GM21515 (cell line): ENCODE data around the gene PLXNB1.
A peak's percentile ranks its signal among the peaks of the same experiment; 100 is the strongest.
"Not testable (repeated sequence)": the region's sequence is repeated elsewhere in the genome, so short reads cannot be mapped to it uniquely, and the experiment has no call there.

Experiments used
- ATAC-seq: cut with Tn5 transposase; IDR thresholded peaks from one replicate; pipeline ENCODE4 v1.9.1; 2021; ENCODE audit not compliant: unreplicated experiment

The PLXNB1 gene, protein sequence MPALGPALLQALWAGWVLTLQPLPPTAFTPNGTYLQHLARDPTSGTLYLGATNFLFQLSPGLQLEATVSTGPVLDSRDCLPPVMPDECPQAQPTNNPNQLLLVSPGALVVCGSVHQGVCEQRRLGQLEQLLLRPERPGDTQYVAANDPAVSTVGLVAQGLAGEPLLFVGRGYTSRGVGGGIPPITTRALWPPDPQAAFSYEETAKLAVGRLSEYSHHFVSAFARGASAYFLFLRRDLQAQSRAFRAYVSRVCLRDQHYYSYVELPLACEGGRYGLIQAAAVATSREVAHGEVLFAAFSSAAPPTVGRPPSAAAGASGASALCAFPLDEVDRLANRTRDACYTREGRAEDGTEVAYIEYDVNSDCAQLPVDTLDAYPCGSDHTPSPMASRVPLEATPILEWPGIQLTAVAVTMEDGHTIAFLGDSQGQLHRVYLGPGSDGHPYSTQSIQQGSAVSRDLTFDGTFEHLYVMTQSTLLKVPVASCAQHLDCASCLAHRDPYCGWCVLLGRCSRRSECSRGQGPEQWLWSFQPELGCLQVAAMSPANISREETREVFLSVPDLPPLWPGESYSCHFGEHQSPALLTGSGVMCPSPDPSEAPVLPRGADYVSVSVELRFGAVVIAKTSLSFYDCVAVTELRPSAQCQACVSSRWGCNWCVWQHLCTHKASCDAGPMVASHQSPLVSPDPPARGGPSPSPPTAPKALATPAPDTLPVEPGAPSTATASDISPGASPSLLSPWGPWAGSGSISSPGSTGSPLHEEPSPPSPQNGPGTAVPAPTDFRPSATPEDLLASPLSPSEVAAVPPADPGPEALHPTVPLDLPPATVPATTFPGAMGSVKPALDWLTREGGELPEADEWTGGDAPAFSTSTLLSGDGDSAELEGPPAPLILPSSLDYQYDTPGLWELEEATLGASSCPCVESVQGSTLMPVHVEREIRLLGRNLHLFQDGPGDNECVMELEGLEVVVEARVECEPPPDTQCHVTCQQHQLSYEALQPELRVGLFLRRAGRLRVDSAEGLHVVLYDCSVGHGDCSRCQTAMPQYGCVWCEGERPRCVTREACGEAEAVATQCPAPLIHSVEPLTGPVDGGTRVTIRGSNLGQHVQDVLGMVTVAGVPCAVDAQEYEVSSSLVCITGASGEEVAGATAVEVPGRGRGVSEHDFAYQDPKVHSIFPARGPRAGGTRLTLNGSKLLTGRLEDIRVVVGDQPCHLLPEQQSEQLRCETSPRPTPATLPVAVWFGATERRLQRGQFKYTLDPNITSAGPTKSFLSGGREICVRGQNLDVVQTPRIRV (N-terminal part only)

DNA sequence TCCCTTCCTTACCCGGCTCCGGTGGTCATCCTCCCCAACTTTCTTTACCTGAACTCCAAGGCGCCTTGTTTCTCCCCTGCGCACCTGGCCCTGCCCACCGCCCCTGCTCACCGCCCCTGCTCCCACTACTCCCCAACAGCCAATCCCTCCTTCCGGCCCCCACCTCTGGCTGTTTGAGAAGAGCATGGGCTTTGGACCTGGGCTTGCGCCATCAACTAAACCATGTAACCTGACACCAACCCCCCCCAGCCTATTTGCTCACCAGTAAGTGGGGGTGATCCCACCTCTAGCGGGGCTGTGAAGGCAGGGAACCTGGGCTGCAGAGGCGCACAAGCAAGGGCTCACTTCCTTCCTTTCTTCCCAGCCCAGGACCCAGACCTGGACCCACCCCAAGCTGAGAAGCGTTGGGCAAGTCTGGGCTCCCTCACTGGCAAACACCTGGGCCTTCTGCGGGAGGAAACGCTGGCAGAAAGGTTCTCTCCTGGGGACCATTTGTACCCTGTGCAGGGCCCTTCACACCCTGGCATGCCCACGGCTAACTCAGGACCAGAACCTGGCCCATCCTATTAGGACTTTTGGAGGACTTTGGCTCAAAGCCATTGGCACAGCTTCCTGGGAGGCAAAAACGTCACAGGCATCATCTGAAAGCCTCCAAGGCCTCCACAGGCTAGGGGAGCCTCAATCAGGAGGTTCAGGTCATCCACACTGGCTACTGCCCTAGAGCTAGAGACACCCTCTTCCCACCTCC lies at the start of gene PLXNB1:
PLXNB1 (minus strand) TSS at position 127 of the 748 bp plus-strand sequence. CDS start 5,475 bp downstream, outside the sequence.
- no peak for ATAC-seq

DNA sequence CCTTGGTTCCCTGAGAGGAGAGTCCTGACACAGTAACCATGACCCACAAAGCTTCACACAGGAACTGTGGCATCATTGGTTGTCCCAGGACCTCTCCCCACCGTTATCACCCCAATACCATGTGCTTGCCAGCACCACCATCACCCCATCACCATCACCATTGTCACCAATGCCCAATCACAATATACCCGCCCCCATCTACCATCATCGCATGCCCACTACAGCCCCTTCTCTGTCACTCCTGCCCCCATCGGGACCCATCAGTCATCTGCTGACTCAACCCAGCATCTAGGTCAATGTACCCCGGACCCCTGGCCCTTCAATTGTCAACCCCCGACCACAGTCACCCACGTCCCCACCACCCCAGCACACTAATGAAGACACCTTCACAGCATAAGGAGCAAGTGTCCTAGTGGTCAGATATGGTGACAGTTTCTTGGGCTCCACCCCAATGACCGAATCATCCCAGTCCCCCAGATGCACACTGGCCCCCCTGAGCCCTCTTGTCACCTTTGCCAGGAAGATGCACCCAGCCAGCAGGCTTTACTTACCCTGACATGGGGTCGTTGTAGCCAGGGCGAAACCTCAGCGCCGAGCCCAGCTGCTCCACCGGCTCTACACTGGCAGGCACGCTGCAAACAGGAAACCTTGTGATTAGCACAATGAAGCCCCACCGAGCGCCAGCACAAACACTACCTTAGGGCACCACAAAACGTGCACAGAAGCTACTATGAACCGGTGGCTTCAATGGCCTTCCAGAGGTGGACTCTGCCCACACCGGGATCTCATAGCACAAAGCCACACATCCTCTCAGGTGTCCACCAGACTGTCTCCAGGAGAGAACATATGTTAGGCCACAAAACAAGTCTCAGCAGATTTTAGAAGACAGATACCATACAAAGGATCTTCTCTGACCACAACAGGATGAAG lies 49.0 kb upstream of the PLXNB1 start:
- ATAC-seq, result no peak

DNA sequence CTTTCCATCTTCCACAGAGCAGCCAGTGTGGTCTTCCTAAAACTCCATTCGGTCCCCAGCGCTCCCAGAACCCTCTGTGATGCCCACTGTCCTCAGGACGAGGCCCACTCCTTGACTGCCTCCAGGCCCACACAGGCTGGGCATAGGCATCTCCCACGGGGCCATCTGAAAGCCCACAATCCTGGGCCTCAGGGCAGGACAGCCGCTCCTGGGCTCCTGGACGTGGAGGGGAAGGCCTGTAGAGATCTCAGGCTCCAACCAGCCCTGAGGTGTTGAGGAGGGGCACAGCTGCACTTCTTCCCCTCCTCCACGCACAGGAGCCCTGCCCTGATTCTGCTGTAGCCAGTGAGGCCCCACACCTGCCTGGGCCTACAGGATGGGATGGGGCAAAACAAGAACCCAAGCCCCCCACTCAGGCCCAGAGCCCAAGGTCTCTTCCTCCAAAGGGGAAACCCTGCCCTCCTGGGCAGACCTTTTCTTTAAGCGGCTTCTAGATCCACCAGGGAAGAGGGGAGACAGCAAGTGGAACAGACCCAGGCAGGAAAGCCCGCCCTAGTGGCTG lies 48.2 kb upstream of the PLXNB1 start:
- ATAC-seq, result no peak

DNA sequence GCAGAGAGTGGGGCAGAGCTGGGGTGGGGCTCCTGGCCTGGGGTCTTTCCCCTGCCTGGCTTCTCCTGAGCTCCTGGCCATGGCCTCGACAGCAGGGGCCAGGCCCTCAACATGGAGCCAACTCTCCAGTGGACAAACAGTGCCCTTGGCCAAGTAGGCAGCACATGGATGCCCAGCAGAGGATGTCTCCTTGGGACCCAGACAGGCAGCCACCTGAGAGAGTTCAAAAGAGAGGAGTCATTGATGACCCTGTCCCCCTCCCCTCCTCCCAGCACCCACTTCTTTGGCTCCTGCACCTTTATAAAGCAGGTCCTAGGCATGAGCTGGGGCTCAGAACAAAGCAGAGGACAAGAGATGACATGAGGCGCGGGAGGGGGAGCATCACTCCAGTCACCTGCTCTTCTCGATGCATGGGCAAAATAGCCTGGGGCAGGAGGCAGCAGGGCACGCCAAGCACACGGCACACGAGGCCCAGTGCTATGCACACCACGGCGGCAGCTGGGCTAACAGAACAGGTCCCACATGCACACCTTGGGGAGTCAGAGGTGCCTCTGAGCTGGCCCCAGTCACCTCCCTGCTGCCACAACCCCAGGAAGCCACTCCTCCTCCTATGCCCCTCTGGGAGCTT lies 46.7 kb upstream of the PLXNB1 start:
- no peak for ATAC-seq

DNA sequence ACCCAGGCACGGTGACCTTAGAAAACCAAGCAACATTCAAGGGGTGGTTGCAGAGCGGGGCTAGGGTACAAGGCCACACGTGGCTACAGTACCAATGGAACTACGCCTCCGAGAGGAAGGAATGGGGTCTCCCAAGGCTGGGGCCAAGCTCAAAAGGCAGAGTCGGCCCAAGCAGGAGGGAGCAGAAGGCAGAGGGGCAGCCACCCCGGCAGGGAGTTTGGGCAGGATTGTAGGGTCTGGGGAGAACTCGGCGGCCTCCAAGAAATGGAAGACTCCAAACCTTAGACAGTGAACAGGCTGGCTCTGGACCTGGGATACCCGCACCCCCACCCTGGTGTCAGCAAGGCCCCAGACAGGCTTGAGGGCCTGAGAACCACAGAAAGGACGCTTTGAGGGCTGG lies 45.3 kb upstream of the PLXNB1 start:
- no peak for ATAC-seq

DNA sequence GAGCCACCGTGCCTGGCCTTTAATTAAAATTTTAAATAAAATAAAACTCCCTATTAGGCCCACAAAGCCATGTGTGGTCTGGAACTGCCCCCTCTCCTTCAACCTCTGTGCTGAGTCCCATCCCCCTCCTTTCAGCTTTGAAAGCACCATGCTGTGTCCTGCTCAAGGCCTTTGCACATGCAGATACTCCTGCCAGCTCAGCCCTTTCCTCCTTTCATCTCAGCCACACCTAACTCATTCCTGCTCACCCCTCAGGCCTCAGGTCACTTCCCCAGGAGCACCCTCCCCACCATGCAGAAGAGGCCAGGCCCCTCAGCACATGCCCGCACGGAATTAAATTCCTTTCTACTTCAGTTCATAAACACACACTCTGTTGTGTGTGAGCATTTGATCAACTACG lies 44.7 kb upstream of the PLXNB1 start:
- ATAC-seq, result no peak

DNA sequence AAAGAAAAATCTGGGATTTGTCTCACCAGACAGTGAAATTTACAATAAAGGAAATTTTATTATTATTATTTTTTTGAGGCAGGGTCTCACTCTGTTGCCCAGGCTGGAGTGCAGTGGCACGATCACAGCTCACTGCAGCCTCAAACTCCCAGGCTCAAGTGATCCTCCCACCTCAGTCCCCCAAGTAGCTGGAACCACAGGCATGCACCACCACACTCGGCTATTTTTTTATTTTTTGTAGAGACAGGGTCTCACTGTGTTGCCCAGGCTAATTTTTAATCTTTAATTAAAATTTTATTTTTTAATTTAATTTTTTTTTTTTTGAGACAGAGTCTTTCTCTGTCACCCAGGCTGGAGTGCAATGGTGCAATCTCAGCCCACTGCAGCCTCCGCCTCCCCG lies 44.1 kb upstream of the PLXNB1 start:
- ATAC-seq, result not testable (repeated sequence)

DNA sequence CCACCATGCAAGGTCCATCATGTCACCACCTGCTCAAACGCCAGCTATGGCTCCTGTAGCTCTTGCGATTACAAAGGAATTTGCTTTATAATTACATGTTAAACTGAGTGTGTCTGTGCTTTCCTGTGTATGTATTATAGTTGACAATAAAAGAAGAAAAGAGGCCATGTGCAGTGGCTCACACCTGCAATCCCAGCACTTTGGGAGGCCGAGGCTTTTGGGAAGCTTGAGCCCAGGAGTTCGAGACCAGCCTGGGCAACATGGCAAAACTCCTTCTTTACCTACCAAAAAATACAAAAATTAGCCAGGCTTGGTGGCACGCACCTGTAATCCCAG lies 43.7 kb upstream of the PLXNB1 start:
- ATAC-seq, result no peak

DNA sequence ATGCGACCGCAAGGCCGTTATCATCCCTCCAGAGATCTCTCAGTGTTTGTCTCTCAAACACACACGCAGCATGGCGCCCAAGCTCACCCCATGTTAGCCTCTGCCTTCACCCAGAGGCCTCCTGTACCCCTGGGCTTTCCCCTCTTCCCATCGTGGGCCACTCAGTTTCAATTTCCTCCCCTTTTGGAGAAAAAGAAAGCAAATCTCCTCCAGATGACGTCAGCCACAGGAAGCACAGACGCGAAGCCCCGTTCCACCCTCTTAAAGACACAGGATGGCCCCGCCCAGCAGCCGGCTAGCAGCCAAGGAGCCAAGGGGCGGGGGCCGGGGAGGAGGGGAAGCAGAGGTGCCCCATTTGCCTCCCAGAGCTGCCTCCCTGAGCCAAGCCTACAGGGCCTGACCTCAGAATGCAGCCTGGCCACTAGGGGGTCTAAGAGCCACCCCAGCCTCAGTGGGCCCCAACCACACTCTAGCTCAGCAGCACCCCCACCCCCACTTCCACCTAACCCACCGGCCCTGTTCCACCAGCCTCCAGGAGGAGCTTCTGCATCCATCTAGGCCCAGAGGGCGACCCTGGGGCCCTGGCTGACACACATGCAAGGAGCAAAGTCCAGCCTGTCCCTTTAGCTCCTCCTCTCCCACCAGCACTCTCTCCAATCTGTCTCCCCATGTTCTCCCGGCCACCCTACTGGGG lies 43.2 kb upstream of the PLXNB1 start:
- peak; percentile 66 for ATAC-seq

DNA sequence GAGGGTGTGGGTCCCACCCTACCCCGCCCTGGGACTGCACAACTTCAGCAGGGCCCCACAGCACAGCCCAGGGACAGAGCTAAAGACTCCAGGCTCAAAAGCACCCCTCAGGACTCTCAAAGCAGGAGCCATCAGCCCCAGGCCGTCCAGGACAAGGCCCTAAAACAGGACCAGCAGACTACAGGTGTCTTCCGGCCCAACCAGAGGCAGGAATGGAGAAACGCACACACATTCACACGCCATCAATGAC lies 42.7 kb upstream of the PLXNB1 start:
- peak; percentile 12 for ATAC-seq

DNA sequence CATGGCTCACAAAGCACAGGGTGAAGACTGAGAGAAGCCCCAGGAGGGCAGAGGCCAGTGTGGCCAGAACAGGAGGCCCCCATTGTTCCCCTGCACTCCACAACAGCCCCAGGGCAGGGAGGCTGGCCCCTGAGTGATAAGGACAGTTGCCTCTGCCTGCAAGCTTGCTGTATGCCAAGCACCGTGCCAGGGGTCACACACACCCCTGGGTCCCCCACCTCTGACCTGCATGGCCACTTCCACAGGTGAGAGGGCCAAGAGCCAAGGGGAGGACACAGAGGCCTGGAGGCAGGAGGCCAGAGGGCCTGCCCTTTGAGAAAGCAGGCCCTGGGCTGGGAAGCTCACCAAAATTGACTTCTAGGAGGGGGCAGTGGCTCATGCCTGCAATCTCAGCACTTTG lies 40.4 kb upstream of the PLXNB1 start:
- ATAC-seq, result no peak

DNA sequence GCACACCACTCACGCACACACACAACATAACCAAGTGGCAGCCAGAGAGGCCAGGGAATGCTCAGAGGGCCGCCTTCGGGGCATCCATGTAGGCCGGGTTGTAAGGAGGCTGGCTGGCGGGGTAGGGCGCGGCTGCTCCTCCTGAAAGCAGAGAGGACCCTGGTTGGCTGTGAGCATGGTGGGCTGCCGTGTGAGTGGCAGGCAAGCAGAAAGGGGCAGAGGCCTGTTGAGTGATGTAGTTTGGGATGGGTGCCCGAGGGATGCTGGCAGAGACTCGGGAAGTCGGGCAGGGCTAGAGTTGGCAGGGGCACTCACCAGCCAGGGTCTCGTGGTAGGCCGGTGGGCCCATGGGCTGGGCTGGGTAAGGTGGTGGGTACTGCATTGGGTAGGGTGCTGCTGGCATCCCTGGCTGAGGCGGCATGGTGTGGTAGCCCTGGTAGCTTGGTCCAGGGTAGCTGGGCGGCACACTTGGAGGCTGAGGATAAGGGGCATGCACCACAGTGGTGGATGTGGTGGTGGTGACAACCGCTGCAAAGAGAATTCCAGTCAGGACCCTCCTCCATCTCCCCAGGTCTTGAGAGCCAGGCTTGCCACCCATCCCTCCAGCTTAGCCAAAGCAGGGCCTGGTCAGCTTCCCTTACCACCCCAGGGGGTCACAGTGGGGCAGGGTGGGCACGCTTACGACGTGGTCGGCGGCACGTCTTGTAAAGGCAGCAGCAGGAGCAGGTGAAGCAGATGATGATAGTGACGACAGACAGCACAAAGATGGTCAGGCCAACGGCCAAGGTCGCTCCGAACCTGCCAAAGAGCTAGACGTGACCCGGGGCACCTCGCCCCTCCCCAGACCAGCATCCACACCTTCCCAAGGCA lies 39.4 kb upstream of the PLXNB1 start:
- no peak for ATAC-seq

DNA sequence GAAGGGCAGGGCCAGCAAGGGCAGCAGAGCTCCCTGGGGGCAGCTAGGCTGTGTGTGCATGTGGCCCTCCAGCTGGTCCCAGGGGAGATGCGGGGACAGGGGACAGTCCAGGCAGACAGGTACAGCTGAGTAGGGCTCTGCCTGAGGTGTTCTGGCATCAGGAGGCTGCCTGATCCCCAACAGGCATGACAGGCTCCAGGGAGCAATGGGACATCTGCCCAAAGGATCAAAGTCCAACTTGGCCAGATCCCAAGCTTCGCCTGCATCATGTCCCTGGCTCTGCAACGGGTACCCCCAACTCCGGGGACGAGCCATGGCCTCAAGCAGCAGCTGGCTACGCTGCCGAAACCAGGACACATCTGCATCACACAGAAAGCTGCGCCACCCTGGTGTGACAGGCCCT lies 38.4 kb upstream of the PLXNB1 start:
- no peak for ATAC-seq

DNA sequence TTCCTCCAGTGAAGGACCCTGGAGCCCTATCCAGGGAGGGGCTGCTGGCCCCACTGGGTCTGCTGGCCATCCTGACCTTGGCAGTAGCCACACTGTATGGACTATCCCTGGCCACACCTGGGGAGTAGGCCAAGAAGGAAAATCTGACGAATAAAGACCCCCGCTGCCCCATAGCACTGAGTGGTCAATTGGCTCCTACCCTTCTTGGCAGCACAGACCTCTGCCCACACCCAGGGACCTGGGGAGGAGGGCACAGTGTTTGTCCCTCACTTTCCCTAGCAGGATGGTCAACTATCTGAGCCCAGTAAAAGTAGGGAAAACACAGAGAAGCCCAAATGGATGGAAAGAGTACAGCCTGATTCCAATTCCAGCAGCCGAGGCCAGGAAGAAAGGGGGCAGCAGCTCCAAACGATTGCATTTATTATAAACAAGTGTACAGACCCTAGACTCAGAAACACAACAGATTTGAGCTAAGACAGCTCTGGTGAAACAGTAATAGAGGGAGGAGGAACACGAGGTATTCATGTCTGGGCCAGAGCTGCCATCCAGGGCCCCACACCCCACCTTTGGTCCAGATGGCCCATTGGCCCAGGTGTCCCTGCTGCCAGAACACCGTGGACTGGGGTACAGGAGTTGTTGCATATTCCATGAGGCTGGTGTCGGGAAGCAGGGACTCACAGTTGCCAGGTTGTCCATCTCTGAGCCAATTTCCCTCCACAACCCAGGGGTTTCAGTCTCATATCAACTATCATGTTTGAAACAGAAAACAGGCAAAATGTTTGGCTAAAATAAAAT lies 37.8 kb upstream of the PLXNB1 start:
- no peak for ATAC-seq

DNA sequence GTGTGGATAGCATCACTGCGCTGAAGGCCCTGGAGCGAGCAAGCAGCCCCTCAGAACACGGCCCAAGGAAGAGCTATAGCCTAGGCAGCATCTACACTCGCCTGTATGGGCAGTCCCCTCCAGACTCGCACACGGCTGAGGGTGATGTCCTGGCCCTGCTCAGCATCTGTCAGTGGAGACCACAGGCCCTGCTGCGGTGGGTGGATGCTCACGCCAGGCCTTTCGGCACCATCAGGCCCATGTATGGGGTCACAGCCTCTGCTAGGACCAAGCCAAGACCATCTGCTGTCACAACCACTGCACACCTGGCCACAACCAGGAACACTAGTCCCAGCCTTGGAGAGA lies 37.2 kb upstream of the PLXNB1 start:
- no peak for ATAC-seq

DNA sequence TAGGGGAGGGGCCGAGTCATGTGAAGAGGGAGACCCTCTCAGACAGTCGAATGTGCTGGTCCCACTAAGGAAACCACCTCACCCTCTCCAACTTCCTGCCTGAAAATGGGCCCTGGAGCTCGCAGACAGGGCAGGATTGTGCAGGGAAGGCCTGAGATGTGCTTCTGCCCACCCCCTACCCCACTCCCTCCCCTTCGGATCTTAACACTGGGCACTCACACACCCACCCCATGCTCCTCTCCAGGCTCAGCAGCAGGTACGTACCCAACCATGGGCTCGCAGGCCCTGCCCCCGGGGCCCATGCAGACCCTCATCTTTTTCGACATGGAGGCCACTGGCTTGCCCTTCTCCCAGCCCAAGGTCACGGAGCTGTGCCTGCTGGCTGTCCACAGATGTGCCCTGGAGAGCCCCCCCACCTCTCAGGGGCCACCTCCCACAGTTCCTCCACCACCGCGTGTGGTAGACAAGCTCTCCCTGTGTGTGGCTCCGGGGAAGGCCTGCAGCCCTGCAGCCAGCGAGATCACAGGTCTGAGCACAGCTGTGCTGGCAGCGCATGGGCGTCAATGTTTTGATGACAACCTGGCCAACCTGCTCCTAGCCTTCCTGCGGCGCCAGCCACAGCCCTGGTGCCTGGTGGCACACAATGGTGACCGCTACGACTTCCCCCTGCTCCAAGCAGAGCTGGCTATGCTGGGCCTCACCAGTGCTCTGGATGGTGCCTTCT lies 36.7 kb upstream of the PLXNB1 start:
- ATAC-seq, result no peak
